ENCODE results near the gene ZFP36L1. TPM values are rescaled to one million over a fixed set of nuclear protein-coding genes. Genes with fewer than 3 reads are reported as not detected.
A peak's percentile ranks its signal among the peaks of the same experiment; 100 is the strongest.

ZFP36L1 gene
- total and polyA plus RNA-seq, 2 of the 13 experiments (the other 11 are each of a cell fraction or from before 2014, with no cell fraction given): 7.4 to 10.2 TPM

DNA sequence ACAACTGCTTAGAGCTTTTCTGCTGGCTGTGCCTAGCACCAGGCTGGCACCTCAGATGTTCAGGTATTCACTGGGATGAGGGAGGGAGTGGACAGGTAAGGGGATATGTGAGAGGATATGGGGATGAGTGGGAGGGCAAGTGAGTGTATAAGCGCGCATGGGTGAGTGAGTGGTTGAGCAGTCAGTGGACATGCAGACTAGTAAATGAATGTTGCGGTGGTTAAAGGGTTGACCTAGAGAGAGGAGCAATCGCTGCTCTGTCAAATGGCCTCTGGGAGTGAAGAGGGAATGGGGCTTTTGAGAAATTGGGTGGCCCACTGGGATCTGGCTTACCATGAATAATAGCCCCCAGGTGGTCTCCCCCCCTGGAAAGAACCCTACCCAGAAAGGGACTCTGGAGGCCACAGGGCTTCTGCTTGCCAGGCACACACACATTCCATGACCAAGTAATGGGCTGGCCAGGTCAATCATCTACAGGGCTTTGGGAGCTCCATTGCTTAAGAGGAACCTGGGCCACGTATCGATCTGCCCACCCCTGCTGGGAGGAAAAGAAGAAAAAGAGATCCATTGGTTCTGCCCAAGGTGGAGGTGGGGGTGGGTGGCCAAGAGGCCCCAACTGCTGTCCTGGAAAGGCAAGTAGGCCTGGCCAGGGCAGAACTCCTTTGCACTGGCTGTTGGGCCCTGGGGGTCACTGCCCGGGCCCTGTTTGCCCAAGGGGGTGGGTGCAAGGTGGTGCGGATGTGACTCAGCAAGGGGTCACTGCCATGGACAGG is 30.8 kb upstream of the ZFP36L1 start (continued):
- TF ChIP-seq, protein P1, sequence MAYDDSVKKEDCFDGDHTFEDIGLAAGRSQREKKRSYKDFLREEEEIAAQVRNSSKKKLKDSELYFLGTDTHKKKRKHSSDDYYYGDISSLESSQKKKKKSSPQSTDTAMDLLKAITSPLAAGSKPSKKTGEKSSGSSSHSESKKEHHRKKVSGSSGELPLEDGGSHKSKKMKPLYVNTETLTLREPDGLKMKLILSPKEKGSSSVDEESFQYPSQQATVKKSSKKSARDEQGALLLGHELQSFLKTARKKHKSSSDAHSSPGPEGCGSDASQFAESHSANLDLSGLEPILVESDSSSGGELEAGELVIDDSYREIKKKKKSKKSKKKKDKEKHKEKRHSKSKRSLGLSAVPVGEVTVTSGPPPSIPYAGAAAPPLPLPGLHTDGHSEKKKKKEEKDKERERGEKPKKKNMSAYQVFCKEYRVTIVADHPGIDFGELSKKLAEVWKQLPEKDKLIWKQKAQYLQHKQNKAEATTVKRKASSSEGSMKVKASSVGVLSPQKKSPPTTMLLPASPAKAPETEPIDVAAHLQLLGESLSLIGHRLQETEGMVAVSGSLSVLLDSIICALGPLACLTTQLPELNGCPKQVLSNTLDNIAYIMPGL (CRISPR knock-in tag; IDR thresholded peaks at IDR 0.05; ENCODE audit: borderline replicate concordance in 1 of 2, low read depth in 1 of 2): peak in 1 of 2 experiments; percentile 87; a peak in 1 of 4 replicates
- TF ChIP-seq SKI (IDR thresholded peaks at IDR 0.05; ENCODE audit: partially characterized antibody) (peak; percentile 89), ZNF124 (CRISPR knock-in tag; IDR thresholded peaks at IDR 0.05) (0 out of 2 replicates have a peak, but pooled peaks have one; percentile 25), ZFY (CRISPR knock-in tag; IDR thresholded peaks at IDR 0.05) (peak; percentile 74), ZNF331 (CRISPR knock-in tag; IDR thresholded peaks at IDR 0.05) (peak; percentile 29; the same call in 1 of the 2 replicates), ONECUT2 (CRISPR knock-in tag; IDR thresholded peaks at IDR 0.05) (peak; percentile 96), ZNF230 (CRISPR knock-in tag; IDR thresholded peaks at IDR 0.05) (no peak; the same call in 1 of the 2 replicates), SETDB1 (CRISPR knock-in tag; IDR thresholded peaks at IDR 0.05; ENCODE audit: borderline replicate concordance) (no peak), NCOR1 (IDR thresholded peaks at IDR 0.05; ENCODE audit: borderline replicate concordance, low read length) (peak; percentile 68; the same call in 1 of the 2 replicates), WIZ (CRISPR knock-in tag; IDR thresholded peaks at IDR 0.05) (peak; percentile 42; the same call in 1 of the 2 replicates), NR2F6 (IDR thresholded peaks at IDR 0.05) (peak; percentile 92), NR2F6 (CRISPR knock-in tag; IDR thresholded peaks at IDR 0.05) (peak; percentile 96), SOX6 (IDR thresholded peaks at IDR 0.05) (no peak), SOX6 (CRISPR knock-in tag; IDR thresholded peaks at IDR 0.05) (peak; percentile 46; the same call in 1 of the 2 replicates), SIX1 (CRISPR knock-in tag; IDR thresholded peaks at IDR 0.05; ENCODE audit: borderline replicate concordance) (no peak), ZNF687 (CRISPR knock-in tag; IDR thresholded peaks at IDR 0.05) (peak; percentile 65), FOSL1 (CRISPR knock-in tag; IDR thresholded peaks at IDR 0.05; ENCODE audit: borderline replicate concordance) (peak; percentile 95), ZNF30 (CRISPR knock-in tag; IDR thresholded peaks at IDR 0.05) (no peak)
- TF ChIP-seq, protein P2, sequence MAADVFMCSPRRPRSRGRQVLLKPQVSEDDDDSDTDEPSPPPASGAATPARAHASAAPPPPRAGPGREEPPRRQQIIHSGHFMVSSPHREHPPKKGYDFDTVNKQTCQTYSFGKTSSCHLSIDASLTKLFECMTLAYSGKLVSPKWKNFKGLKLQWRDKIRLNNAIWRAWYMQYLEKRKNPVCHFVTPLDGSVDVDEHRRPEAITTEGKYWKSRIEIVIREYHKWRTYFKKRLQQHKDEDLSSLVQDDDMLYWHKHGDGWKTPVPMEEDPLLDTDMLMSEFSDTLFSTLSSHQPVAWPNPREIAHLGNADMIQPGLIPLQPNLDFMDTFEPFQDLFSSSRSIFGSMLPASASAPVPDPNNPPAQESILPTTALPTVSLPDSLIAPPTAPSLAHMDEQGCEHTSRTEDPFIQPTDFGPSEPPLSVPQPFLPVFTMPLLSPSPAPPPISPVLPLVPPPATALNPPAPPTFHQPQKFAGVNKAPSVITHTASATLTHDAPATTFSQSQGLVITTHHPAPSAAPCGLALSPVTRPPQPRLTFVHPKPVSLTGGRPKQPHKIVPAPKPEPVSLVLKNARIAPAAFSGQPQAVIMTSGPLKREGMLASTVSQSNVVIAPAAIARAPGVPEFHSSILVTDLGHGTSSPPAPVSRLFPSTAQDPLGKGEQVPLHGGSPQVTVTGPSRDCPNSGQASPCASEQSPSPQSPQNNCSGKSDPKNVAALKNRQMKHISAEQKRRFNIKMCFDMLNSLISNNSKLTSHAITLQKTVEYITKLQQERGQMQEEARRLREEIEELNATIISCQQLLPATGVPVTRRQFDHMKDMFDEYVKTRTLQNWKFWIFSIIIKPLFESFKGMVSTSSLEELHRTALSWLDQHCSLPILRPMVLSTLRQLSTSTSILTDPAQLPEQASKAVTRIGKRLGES (CRISPR knock-in tag; IDR thresholded peaks at IDR 0.05; ENCODE audit: borderline replicate concordance): no peak
- TF ChIP-seq, protein P3, sequence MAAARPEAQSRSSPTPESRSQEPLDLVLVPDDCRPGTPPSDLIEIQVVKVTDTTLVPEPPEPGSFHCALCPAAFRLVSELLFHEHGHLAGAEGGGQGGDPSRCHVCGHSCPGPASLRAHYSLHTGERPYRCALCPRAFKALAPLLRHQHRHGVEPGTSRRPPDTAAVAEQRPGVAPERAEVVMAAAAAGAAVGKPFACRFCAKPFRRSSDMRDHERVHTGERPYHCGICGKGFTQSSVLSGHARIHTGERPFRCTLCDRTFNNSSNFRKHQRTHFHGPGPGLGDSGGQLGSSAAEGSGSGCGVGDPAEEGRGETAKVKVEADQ (CRISPR knock-in tag; IDR thresholded peaks at IDR 0.05; ENCODE audit: borderline replicate concordance): 0 out of 2 replicates have a peak, but pooled peaks have one; percentile 55

All from HepG2 (cell line).